IMR-90 (cell line): ENCODE measurements around the gene APOBEC3F. TPM values are rescaled to one million over a fixed set of nuclear protein-coding genes. Genes with fewer than 3 reads are reported as not detected.

Source experiments
- ATAC-seq: fragments of 200-7000 bp; cut with Tn5 transposase; 2 replicates; pipeline ENCODE4 v1.9.1; 2020; ENCODE audit warnings: low read depth, mild to moderate bottlenecking, moderate library complexity
- BruUV-seq: library from RNA; stranded (reverse); fragments of 400-500 nt; replicated peaks from 2 replicates; lab custom pipeline; 2021; lab: Mats Ljungman, UMichigan
- CTCF ChIA-PET: fragments of 300-600 bp; formaldehyde crosslinking; extraction: SDS; loops from one replicate; lab custom pipeline; 2021; ENCODE audit warnings: antibody characterized with exemption; lab: Yijun Ruan, JAX
- POLR2A ChIA-PET: fragments of 300-600 bp; sonication (Branson Sonifier 250); formaldehyde crosslinking; loops from one replicate; lab custom pipeline; 2022; ENCODE audit warnings: antibody characterized with exemption; ENCODE audit not compliant: unreplicated experiment; lab: Charles Lee
- DNase-seq: peaks from one replicate; pipeline ENCODE4 v3.0.0; 2013
- H2AFZ ChIP-seq: replicated peaks from 2 replicates; pipeline ENCODE3; 2013; ENCODE audit warnings: low read length, mild to moderate bottlenecking; ENCODE audit not compliant: poor library complexity
- H2AK5ac ChIP-seq: 2 replicates; pipeline ENCODE4 v1.6.1; 2013; ENCODE audit warnings: low read depth, low read length, inconsistent platforms
- H2AK9ac ChIP-seq: replicated peaks from 2 replicates; pipeline ENCODE3; 2013; ENCODE audit warnings: mild to moderate bottlenecking, low read depth, low read length, moderate library complexity; ENCODE audit not compliant: poor library complexity
- H2BK120ac ChIP-seq: 2 replicates; pipeline ENCODE4 v1.6.1; 2013; ENCODE audit warnings: low read depth, low read length, inconsistent platforms
- H2BK15ac ChIP-seq: 3 replicates; pipeline ENCODE4 v1.6.1; 2013; ENCODE audit warnings: low read depth, low read length, inconsistent platforms
- H2BK20ac ChIP-seq: 2 replicates; pipeline ENCODE4 v1.6.1; 2013; ENCODE audit warnings: low read depth, mild to moderate bottlenecking, inconsistent platforms, low read length, moderate library complexity
- H2BK5ac ChIP-seq: 2 replicates; pipeline ENCODE4 v1.6.1; 2013; ENCODE audit warnings: mild to moderate bottlenecking, low read depth, low read length, inconsistent platforms; ENCODE audit not compliant: poor library complexity, severe bottlenecking
- H3K14ac ChIP-seq: replicated peaks from 2 replicates; pipeline ENCODE4 v1.6.1; 2013; ENCODE audit warnings: low read depth, low read length, inconsistent platforms
- H3K18ac ChIP-seq: 2 replicates; pipeline ENCODE4 v1.6.1; 2013; ENCODE audit warnings: low read depth, low read length, control low read depth
- H3K23ac ChIP-seq: 2 replicates; pipeline ENCODE4 v1.6.1; 2013; ENCODE audit warnings: low read depth, low read length, inconsistent platforms
- H3K27ac ChIP-seq: 2 replicates; pipeline ENCODE4 v1.5.1; 2013; ENCODE audit warnings: mild to moderate bottlenecking, control low read depth, low read length; ENCODE audit not compliant: insufficient read depth
- H3K27me3 ChIP-seq: 2 replicates; pipeline ENCODE4 v1.6.1; 2013; ENCODE audit warnings: low read length; ENCODE audit not compliant: control insufficient read depth, insufficient read depth
- H3K36me3 ChIP-seq: 2 replicates; pipeline ENCODE4 v1.6.1; 2013; ENCODE audit warnings: low read length, mixed read lengths; ENCODE audit not compliant: control insufficient read depth, insufficient read depth
- H3K4ac ChIP-seq: 2 replicates; pipeline ENCODE4 v1.6.1; 2013; ENCODE audit warnings: low read depth, low read length, inconsistent platforms
- H3K4me1 ChIP-seq: 2 replicates; pipeline ENCODE4 v1.6.1; 2013; ENCODE audit warnings: low read length, mixed read lengths; ENCODE audit not compliant: control insufficient read depth, insufficient read depth
- H3K4me2 ChIP-seq: 2 replicates; pipeline ENCODE4 v1.6.1; 2013; ENCODE audit warnings: low read depth, mild to moderate bottlenecking, control low read depth, low read length, moderate library complexity
- H3K4me3 ChIP-seq: 2 replicates; pipeline ENCODE4 v1.5.1; 2013; ENCODE audit warnings: low read depth, mild to moderate bottlenecking, control low read depth, low read length, moderate library complexity; ENCODE audit not compliant: insufficient read depth
- H3K56ac ChIP-seq: 2 replicates; pipeline ENCODE4 v1.6.1; 2013; ENCODE audit warnings: low read length, inconsistent platforms; ENCODE audit not compliant: insufficient read depth; ENCODE audit errors: extremely low read depth
- H3K79me1 ChIP-seq, 2 experiments: 2 replicates each; pipeline ENCODE4 v1.6.1; 2013; ENCODE audit warnings: low read length in 2 of 2, inconsistent platforms in 1 of 2, low read depth in 1 of 2
- H3K9ac ChIP-seq: 2 replicates; pipeline ENCODE4 v1.6.1; 2013; ENCODE audit warnings: low read depth, low read length, control low read depth
- H3K9me1 ChIP-seq: 2 replicates; pipeline ENCODE4 v1.6.1; 2013; ENCODE audit warnings: low read length, inconsistent platforms; ENCODE audit not compliant: insufficient read depth
- H3K9me3 ChIP-seq: 2 replicates; pipeline ENCODE4 v1.6.1; 2013; ENCODE audit warnings: low read length; ENCODE audit not compliant: control insufficient read depth, insufficient read depth
- H4K20me1 ChIP-seq: 2 replicates; pipeline ENCODE4 v1.6.1; 2013; ENCODE audit warnings: low read length, inconsistent platforms; ENCODE audit not compliant: insufficient read depth
- H4K5ac ChIP-seq: 2 replicates; pipeline ENCODE4 v1.6.1; 2013; ENCODE audit warnings: mild to moderate bottlenecking, low read depth, low read length, control low read depth
- H4K8ac ChIP-seq, 2 experiments: 2 replicates each; pipeline ENCODE4 v1.6.1; 2013; ENCODE audit warnings: low read depth in 2 of 2, low read length in 2 of 2, control low read depth in 1 of 2, inconsistent platforms in 1 of 2
- H4K91ac ChIP-seq: 2 replicates; pipeline ENCODE4 v1.6.1; 2013; ENCODE audit warnings: low read depth, low read length, inconsistent platforms; ENCODE audit not compliant: insufficient read depth
- MXI1 ChIP-seq: IDR thresholded peaks from 2 replicates; pipeline ENCODE4 v1.6.1; 2012; ENCODE audit warnings: low read depth, mild to moderate bottlenecking, low read length, moderate library complexity, borderline replicate concordance
- RCOR1 ChIP-seq: IDR thresholded peaks from 2 replicates; pipeline ENCODE4 v1.6.1; 2012; ENCODE audit warnings: mild to moderate bottlenecking, low read length, improper control_type of control experiment; ENCODE audit not compliant: insufficient replicate concordance
- WGBS, 2 experiments: methylation state at CpG; one replicate each; pipeline versions ENCODE4 v1.1.5 to v1.1.7; 2013; ENCODE audit warnings: missing lambda C conversion rate in 2 of 2; ENCODE audit not compliant: insufficient read length in 1 of 2; ENCODE audit errors: extremely low coverage in 2 of 2; 5-methylcytosine and 5-hydroxymethylcytosine counted together
- dilution Hi-C: fragments of 300-500 bp; cut with HindIII; formaldehyde crosslinking; loops from one replicate; pipeline ENCODE4 v1.14.3; 2018; ENCODE audit warnings: low sequenced_read_pairs; ENCODE audit not compliant: unreplicated experiment
- in situ Hi-C: fragments of 300-500 bp; cut with MboI; formaldehyde crosslinking; loops from 3 replicates; pipeline ENCODE4 v1.14.3; 2019; ENCODE audit warnings: low sequenced_read_pairs, inconsistent platforms, mixed read lengths
- intact Hi-C: fragments of 100-400 bp; cut with micrococcal nuclease; formaldehyde crosslinking; loops from 2 replicates; pipeline ENCODE4 v1.10.0; 2022
- polyA plus RNA-seq, 3 experiments: library from polyadenylated mRNA; depleted of rRNA; stranded (reverse); fragments of >200 nt; gene quantifications; 2 replicates each; pipeline ENCODE4 v1.2.3, GENCODE V29; 2012; ENCODE audit warnings: low replicate concordance in 1 of 3
- total RNA-seq: library from RNA; depleted of rRNA; stranded (reverse); fragments of >200 nt; gene quantifications from 2 replicates; pipeline ENCODE4 v1.2.3, GENCODE V29; 2012

Gene APOBEC3F
- total and polyA plus RNA-seq, 2 of the 4 experiments (the other 2 are of a cell fraction): 3.4 to 8.3 TPM

DNA sequence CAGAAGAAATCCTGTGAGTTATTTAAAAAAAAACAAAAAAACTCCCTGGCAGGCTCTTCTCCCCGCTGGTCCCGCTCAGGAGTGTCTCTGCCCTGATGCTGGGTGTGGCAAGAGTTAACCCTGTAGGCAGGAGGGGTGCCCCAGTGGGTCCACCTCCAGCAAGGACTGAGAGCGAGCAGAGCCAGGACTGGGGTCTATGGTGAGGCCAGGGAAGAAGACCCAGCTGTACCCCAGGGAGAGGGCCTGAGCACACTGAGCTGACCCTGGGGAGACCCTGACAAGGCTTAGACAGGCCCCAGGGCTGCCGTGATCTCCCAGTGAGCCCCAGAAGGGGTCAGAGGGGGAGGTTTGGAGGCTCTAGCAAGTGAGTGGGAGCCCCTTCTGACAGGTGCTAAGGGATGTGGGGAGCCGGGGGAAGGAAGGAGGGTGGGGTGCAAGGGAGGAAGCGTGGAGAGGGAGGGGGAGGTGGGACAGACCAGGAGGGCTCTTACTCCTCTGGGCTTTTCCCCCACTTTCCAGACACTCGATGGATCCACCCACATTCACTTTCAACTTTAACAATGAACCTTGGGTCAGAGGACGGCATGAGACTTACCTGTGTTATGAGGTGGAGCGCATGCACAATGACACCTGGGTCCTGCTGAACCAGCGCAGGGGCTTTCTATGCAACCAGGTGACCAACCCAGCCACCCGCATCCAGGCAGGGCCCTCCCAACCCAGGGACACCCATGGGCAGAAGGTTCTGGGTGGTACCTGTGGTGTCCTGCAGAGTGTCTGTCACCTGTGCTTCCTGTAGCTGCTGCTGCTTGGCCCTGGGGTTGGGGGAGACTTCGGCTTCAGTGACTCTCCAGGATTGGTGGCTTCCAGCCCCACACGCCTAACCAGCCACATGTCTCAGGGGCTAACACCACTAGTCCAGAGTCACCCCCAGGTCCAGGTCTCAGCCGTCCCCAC is 42.8 kb downstream of the APOBEC3F start:
- Histone ChIP-seq H3K79me1 (no peaks in the 10 kb centered on the region), H3K56ac (no peak overlapping the region), H2BK5ac (no peak overlapping the region), H3K4me2 (no peak overlapping the region), H2AK9ac (no peak overlapping the region), H2BK20ac (no peak overlapping the region), H4K5ac (no peak overlapping the region), H3K14ac (no peak overlapping the region), H3K27me3 (peaks cover 8% of the 10 kb centered on the region; the same call in 1 of the 2 replicates), H4K20me1 (no peaks in the 10 kb centered on the region), H3K18ac (no peak overlapping the region), H3K36me3 (no peaks in the 10 kb centered on the region; the same call in 1 of the 2 replicates), H3K27ac (no peak overlapping the region), H4K8ac (no peak overlapping the region), H2BK120ac (no peak overlapping the region), H3K9me1 (no peaks in the 10 kb centered on the region), H2AK5ac (no peak overlapping the region), H3K4me1 (peaks cover 3% of the 10 kb centered on the region; the same call in 1 of the 2 replicates), H3K4me3 (no peak overlapping the region), H2BK15ac (no peak overlapping the region), H3K9me3 (no peaks in the 10 kb centered on the region), H3K9ac (no peak overlapping the region), H2AFZ (no peak overlapping the region), H3K4ac (no peak overlapping the region), H3K23ac (no peak overlapping the region), H4K91ac (no peak overlapping the region)
- TF ChIP-seq MXI1 (no peak), RCOR1 (no peak)
- 66% methylated on average over 2 of the region's 14 CpGs; no CpG with 5 or more reads in 1 of the 2 experiments for WGBS, 2 experiments
- DNase-seq (no peak), ATAC-seq (no peak)
- ChIA-PET CTCF (no interaction called here), POLR2A (no interaction called here)
- BruUV-seq: no TSS peak
- in situ Hi-C loops: no loop called here
- dilution Hi-C loops: no loop called here
- intact Hi-C loops: no loop called here
